GM13977 (cell line): ENCODE measurements around the gene CDK5R2.
A peak's percentile ranks its signal among the peaks of the same experiment; 100 is the strongest.

Experiments used
- DNase-seq: peaks from one replicate; pipeline ENCODE4 v3.0.0; 2012; ENCODE audit warnings: low spot score
- in situ Hi-C: fragments of 300-500 bp; cut with MboI; formaldehyde crosslinking; loops from one replicate; pipeline ENCODE4 v1.12.0; 2022; ENCODE audit warnings: low sequenced_read_pairs, low pct_unique_long_range_greater_than_20kb, mixed read lengths, inconsistent platforms; ENCODE audit not compliant: unreplicated experiment
- TF ChIP-seq, protein P1 (sequence below): IDR thresholded peaks from 2 replicates; pipeline ENCODE4 v1.5.1; 2012; ENCODE audit warnings: mild to moderate bottlenecking, control low read depth; ENCODE audit not compliant: insufficient read depth; ENCODE audit errors: extremely low read depth, missing control alignments

Gene CDK5R2

DNA sequence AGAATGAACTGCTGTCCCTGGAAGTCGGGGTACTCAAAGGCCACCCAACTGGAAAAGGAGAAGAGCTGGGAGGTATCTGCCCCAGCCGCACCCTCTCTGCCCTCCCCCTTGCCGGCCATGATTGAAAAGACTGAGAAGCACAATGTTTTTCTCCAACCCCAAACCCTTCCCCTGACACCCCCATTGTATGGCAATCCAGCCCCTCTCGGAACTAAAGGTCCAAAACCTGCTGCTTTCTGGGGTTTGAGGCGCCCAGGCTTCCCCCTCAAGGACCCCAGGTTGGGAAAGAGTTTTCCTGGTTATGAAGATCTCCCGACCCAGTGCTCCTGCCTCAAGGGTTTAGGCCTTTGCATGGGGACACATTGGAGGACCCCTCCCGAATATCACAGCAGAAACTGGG, 32.7 kb downstream of the CDK5R2 start:
- in situ Hi-C loops, result no loop called here
- TF ChIP-seq, protein P1, sequence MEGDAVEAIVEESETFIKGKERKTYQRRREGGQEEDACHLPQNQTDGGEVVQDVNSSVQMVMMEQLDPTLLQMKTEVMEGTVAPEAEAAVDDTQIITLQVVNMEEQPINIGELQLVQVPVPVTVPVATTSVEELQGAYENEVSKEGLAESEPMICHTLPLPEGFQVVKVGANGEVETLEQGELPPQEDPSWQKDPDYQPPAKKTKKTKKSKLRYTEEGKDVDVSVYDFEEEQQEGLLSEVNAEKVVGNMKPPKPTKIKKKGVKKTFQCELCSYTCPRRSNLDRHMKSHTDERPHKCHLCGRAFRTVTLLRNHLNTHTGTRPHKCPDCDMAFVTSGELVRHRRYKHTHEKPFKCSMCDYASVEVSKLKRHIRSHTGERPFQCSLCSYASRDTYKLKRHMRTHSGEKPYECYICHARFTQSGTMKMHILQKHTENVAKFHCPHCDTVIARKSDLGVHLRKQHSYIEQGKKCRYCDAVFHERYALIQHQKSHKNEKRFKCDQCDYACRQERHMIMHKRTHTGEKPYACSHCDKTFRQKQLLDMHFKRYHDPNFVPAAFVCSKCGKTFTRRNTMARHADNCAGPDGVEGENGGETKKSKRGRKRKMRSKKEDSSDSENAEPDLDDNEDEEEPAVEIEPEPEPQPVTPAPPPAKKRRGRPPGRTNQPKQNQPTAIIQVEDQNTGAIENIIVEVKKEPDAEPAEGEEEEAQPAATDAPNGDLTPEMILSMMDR, result no peak

DNA sequence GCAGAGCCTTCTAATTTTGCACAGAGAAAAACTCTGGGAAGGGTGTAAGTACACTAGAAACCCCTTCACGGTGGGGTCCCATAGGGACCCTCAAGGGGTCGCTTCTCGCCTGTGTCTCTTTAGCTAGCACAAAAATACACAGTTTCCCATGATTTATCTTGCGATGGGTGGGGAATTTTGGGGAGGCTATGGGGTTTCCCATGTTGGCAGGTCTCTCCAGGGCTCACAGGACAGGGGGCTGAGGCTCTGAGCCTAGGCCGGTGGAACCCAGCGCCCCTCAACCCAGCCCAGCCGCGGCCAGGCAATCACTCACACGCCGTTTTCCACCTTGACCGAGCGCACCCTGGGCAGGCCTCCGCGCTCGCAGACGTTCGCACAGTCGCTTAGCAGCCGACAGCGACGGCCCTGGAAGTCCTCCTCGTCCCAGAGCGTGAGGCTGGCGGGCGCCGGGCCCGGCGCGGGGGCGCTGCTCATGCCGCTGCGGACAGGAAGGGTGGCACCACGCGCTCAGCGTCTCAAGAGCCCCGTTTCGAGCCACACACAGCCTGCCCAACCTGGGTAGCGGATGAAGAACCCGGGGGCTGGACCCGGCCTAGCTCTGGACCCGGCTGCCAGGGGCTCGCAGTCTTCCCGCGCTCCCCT, 33.4 kb downstream of the CDK5R2 start:
- TF ChIP-seq, protein P1, result no peak
- in situ Hi-C loops, result no loop called here
- DNase-seq, result peak; percentile 35

More for the DNA sequence above, 32.7 kb downstream of the CDK5R2 start:
- DNase-seq, result peak; percentile 11

DNA sequence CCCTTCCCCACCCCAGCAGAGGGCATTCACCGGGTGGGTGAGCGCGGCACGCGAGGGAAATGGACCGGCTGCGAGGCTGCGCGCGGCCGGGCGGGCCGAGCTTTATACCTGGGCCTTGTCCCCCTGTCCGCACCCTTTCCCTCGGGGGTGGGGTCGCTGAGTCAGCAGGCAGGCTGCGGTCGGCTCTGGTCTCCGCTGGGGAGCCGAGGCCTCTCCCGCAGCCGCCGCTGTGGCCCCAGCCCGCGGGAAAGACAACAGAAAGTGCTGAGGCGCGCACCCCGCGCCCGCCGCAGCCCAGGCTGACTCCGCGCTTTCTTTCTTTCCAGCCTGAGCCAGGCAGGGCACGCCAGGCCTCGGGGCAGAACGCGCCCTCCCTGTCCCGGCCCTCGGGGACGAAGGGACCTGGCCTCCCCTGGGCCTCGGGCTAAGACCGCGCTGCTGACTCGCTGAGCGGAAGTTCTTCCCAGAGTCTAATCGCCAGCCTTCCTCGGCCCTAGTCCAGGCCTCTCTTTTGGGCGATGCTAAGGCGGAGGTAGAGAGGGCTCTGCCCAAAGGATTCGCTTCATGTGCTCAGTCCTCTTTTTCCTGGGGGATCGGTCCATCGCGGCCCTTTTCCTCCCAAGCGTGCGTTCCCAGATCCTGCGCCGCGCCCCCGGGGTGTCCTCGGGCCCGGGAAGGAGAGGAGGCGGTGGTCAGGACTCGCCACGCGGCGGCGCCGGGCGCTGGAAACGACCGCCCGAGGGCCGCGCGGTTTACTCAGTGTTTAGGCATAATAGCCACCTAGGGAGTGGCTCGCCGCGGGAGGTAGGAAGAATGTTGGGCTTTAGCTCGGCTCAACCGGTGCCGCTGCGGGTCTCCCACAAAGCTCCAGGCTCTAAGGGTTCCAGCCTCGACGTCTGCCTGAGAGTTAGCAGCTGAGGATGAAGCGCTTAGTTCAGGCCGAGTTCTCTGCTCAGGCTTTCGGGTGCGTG, 34.2 kb downstream of the CDK5R2 start, which contains the start of gene CRYBA2:
CRYBA2 (minus strand) TSS at position 78 of the 971 bp plus-strand sequence. CDS start 246 bp downstream, outside the sequence.
- TF ChIP-seq, protein P1, result no peak
- in situ Hi-C loops, result no loop called here
- peak; percentile 40 for DNase-seq

DNA sequence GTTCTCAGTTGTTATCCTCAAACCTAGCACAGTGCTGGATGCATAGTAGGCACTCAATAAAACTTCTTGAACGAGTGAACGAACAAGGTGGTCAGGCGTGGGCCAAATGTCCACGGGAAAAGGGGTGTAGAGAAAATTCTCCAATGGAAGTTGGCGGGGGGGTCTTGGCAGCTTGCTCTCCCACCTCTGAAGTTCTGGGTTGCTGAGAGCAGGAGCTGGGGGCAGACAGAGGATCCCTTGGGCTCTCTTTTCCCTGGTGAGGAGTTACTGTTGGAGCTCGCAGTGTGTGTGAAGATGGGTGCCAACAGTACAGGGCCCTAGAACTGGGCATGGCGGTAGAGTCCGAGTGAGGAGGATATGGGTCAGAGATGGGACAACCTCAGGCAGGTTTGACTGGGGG, 36.1 kb downstream of the CDK5R2 start:
- in situ Hi-C loops, result no loop called here
- DNase-seq, result no peak
- TF ChIP-seq, protein P1, result no peak

DNA sequence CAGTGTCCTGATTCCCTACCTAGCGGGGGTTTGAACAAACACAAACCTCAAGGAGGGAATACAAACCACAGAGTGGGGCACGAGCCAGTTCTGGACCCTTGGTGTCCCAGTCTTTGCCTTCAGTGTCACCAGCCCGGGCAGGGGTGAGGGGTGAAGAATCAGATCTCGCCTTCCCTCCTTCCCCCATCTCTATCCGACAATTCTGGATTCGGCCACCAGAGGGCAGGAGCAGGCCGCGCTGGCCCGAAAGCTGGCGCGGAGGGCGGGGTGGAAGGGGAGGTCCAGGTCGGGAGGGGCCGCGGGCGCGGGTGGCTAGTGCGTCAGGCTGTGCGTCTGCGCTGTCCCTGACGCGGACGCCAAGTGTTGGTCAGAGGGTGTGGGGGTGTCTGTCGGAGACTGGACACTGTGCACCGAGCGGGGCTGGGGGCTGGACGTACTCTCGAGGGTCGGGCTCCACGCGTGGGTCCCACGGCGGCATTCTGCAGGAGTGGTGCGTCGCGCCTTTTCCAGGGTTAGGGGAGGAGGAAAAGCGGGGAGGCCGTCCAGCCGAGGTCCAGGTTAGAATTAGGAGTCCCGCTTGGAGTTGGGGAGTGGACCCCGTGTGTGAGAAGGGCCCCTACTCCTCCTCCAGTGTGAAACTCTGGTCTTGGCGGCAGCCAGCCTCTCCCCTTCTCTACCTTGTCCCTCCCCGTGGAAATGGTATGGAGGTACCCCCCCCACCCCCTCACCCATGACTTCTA, 36.7 kb downstream of the CDK5R2 start:
- peak; percentile 94 for DNase-seq
- in situ Hi-C loops, result no loop called here
- TF ChIP-seq, protein P1, result peak; percentile 89

DNA sequence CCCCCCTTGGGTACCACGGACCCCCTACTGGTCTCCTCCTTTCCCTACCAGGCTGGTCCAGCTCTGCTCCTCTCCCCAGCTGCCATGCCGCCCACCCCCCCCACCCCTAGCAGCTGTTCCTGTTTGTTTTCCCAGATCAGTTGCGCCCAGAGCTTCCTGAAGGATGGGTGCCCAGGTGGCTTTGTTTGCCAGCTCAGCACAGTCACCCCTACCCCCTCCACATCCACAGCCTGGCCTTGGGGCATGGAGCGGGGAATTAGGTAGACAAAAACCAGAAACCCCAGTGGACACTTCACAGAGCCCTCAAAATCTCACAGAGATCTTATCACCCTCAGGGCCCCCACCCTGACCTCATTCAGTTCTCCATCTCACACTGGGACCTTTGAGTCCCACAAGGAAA, 37.5 kb downstream of the CDK5R2 start:
- TF ChIP-seq, protein P1, result no peak
- in situ Hi-C loops, result no loop called here
- DNase-seq, result no peak
